ENCODE data around the gene PPFIBP2.

- TF ChIP-seq CTCF (IDR thresholded peaks at IDR 0.05) (no peak), EZH2 (IDR thresholded peaks at IDR 0.05) (no peak)
Measured at GRCh38 chr11:7642747-7643146, 128.9 kb downstream of the PPFIBP2 start.

Measured in neural progenitor cell (in vitro differentiated cells).